ENCODE results near the gene HSPA12B.

The HSPA12B gene

DNA sequence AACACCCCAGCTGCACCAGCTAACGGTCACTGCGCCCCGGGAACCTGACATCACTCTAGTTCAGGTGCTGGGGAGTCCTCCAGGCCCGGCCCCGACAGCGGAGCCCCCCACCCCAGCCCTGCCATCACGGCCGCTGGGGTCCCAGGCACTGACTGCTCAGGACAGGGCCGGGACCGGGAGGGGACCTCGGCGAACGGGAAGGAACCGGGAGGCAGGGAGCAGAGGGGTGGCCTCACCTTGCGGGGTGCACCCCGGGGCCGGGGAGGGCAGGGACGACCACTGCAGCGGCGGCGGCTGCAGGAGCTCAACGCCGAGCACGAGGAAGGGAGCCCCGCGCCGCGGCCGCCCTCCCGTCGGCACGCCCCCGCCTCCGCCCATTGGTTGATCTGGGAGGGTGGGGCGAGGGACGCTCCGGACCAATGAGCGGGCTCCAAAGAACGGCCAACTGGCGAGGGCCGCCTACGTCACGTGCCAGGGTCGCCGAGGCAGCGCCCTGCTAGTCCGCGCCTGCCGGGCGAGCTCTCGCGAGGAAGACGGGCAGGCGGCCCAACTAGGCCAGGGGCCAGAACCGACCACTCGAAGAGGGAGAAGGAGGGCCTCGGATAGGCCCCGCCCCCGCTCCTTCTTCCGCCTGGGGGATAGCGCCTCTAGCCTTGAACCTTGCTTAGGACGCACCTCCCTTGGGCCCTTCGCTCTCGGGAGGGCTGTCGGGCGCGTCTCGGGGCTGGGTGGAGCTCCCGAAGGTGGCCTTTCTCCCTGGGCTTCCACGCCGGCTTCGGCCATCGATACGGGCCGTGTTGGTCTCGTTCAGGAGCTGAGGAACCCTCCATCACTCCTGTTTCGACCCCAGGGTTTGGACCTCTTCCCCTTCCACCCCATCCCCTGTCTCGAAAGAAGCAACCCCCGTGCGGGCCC lies 35.2 kb downstream of the HSPA12B start, which contains the start of gene ADISSP (continued):
- TF ChIP-seq ZSCAN5A (tag by site-specific recombination; IDR thresholded peaks at IDR 0.05) (peak; percentile 74; the same call in 1 of the 2 replicates), ZNF302 (tag by site-specific recombination; IDR thresholded peaks at IDR 0.05; ENCODE audit: low read depth) (no peak), ZNF596 (tag by site-specific recombination; IDR thresholded peaks at IDR 0.05) (no peak), ZNF692 (tag by site-specific recombination; IDR thresholded peaks at IDR 0.05) (peak; percentile 55), ZNF555 (tag by site-specific recombination; conservative IDR thresholded peaks at IDR 0.05) (no peak), GLIS2 (tag by site-specific recombination; IDR thresholded peaks at IDR 0.05) (peak; percentile 51; the same call in 1 of the 2 replicates), ZNF280C (tag by site-specific recombination; IDR thresholded peaks at IDR 0.05) (no peak), ZNF174 (tag by site-specific recombination; IDR thresholded peaks at IDR 0.05) (no peak), ZNF544 (tag by site-specific recombination; IDR thresholded peaks at IDR 0.05) (no peak), SETDB1 (IDR thresholded peaks at IDR 0.05; ENCODE audit: insufficient read length, low read length) (no peak), ZBTB7A (tag by site-specific recombination; IDR thresholded peaks at IDR 0.05; ENCODE audit: low read depth) (peak; percentile 80; the same call in 1 of the 2 replicates), HOXD13 (CRISPR knock-in tag; IDR thresholded peaks at IDR 0.05; ENCODE audit: borderline replicate concordance) (no peak), REPIN1 (tag by site-specific recombination; IDR thresholded peaks at IDR 0.05; ENCODE audit: low read depth) (no peak; the same call in 1 of the 2 replicates), ZNF580 (tag by site-specific recombination; IDR thresholded peaks at IDR 0.05) (no peak), CTCF (tag by site-specific recombination; IDR thresholded peaks at IDR 0.05) (peak; percentile 44; the same call in 1 of the 2 replicates), ZNF837 (tag by site-specific recombination; IDR thresholded peaks at IDR 0.05) (no peak), KLF10 (tag by site-specific recombination; IDR thresholded peaks at IDR 0.05) (peak; percentile 59; the same call in 1 of the 2 replicates)
- TF ChIP-seq, protein P1, sequence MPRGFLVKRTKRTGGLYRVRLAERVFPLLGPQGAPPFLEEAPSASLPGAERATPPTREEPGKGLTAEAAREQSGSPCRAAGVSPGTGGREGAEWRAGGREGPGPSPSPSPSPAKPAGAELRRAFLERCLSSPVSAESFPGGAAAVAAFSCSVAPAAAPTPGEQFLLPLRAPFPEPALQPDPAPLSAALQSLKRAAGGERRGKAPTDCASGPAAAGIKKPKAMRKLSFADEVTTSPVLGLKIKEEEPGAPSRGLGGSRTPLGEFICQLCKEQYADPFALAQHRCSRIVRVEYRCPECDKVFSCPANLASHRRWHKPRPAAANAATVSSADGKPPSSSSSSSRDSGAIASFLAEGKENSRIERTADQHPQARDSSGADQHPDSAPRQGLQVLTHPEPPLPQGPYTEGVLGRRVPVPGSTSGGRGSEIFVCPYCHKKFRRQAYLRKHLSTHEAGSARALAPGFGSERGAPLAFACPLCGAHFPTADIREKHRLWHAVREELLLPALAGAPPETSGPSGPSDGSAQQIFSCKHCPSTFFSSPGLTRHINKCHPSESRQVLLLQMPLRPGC (tag by site-specific recombination; IDR thresholded peaks at IDR 0.05), result 0 out of 2 replicates have a peak, but pooled peaks have one; percentile 27
- TF ChIP-seq, protein P2, sequence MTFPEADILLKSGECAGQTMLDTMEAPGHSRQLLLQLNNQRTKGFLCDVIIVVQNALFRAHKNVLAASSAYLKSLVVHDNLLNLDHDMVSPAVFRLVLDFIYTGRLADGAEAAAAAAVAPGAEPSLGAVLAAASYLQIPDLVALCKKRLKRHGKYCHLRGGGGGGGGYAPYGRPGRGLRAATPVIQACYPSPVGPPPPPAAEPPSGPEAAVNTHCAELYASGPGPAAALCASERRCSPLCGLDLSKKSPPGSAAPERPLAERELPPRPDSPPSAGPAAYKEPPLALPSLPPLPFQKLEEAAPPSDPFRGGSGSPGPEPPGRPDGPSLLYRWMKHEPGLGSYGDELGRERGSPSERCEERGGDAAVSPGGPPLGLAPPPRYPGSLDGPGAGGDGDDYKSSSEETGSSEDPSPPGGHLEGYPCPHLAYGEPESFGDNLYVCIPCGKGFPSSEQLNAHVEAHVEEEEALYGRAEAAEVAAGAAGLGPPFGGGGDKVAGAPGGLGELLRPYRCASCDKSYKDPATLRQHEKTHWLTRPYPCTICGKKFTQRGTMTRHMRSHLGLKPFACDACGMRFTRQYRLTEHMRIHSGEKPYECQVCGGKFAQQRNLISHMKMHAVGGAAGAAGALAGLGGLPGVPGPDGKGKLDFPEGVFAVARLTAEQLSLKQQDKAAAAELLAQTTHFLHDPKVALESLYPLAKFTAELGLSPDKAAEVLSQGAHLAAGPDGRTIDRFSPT (tag by site-specific recombination; IDR thresholded peaks at IDR 0.05), result peak; percentile 93
- TF ChIP-seq, protein P3, sequence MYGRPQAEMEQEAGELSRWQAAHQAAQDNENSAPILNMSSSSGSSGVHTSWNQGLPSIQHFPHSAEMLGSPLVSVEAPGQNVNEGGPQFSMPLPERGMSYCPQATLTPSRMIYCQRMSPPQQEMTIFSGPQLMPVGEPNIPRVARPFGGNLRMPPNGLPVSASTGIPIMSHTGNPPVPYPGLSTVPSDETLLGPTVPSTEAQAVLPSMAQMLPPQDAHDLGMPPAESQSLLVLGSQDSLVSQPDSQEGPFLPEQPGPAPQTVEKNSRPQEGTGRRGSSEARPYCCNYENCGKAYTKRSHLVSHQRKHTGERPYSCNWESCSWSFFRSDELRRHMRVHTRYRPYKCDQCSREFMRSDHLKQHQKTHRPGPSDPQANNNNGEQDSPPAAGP (tag by site-specific recombination; IDR thresholded peaks at IDR 0.05), result 0 out of 2 replicates have a peak, but pooled peaks have one; percentile 28
- TF ChIP-seq, protein P4, sequence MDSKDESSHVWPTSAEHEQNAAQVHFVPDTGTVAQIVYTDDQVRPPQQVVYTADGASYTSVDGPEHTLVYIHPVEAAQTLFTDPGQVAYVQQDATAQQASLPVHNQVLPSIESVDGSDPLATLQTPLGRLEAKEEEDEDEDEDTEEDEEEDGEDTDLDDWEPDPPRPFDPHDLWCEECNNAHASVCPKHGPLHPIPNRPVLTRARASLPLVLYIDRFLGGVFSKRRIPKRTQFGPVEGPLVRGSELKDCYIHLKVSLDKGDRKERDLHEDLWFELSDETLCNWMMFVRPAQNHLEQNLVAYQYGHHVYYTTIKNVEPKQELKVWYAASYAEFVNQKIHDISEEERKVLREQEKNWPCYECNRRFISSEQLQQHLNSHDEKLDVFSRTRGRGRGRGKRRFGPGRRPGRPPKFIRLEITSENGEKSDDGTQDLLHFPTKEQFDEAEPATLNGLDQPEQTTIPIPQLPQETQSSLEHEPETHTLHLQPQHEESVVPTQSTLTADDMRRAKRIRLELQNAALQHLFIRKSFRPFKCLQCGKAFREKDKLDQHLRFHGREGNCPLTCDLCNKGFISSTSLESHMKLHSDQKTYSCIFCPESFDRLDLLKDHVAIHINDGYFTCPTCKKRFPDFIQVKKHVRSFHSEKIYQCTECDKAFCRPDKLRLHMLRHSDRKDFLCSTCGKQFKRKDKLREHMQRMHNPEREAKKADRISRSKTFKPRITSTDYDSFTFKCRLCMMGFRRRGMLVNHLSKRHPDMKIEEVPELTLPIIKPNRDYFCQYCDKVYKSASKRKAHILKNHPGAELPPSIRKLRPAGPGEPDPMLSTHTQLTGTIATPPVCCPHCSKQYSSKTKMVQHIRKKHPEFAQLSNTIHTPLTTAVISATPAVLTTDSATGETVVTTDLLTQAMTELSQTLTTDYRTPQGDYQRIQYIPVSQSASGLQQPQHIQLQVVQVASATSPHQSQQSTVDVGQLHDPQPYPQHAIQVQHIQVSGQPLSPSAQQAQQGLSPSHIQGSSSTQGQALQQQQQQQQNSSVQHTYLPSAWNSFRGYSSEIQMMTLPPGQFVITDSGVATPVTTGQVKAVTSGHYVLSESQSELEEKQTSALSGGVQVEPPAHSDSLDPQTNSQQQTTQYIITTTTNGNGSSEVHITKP (tag by site-specific recombination; IDR thresholded peaks at IDR 0.05), result peak; percentile 88
